Measurements from ENCODE around the gene CEACAM18.

The CEACAM18 gene

GRCh38 chr19:51471527-51471926 lies 6.8 kb upstream of the CEACAM18 start:
- H3K4me3 ChIP-seq (ENCODE audit: low read length in 2 of 2), result no peak overlapping the region
- no peak overlapping the region for H3K9ac ChIP-seq (ENCODE audit: low read depth in 1 of 2, low read length in 2 of 2)
- H3K36me3 ChIP-seq (ENCODE audit: control insufficient read depth in 2 of 2, insufficient read depth in 2 of 2, low read length in 2 of 2), result no peaks in the 10 kb centered on the region
- no peaks in the 10 kb centered on the region for H3K9me3 ChIP-seq (ENCODE audit: control insufficient read depth in 2 of 2, low read length in 2 of 2)
- H3K27me3 ChIP-seq (ENCODE audit: control insufficient read depth in 2 of 2, insufficient read depth in 2 of 2, low read length in 2 of 2), result no peaks in the 10 kb centered on the region
- H3K4me1 ChIP-seq (ENCODE audit: control insufficient read depth in 2 of 2, insufficient read depth in 2 of 2, low read length in 2 of 2), result no peaks in the 10 kb centered on the region
- no peak overlapping the region for H3K27ac ChIP-seq (ENCODE audit: low read depth in 2 of 2, low read length in 2 of 2)

GRCh38 chr19:51472607-51473006 lies 5.7 kb upstream of the CEACAM18 start:
- Histone ChIP-seq H3K27me3 (ENCODE audit: control insufficient read depth in 2 of 2, insufficient read depth in 2 of 2, low read length in 2 of 2) (no peaks in the 10 kb centered on the region), H3K36me3 (ENCODE audit: control insufficient read depth in 2 of 2, insufficient read depth in 2 of 2, low read length in 2 of 2) (no peaks in the 10 kb centered on the region), H3K9ac (ENCODE audit: low read depth in 1 of 2, low read length in 2 of 2) (no peak overlapping the region), H3K9me3 (ENCODE audit: control insufficient read depth in 2 of 2, low read length in 2 of 2) (no peaks in the 10 kb centered on the region), H3K4me1 (ENCODE audit: control insufficient read depth in 2 of 2, insufficient read depth in 2 of 2, low read length in 2 of 2) (no peaks in the 10 kb centered on the region), H3K4me3 (ENCODE audit: low read length in 2 of 2) (no peak overlapping the region), H3K27ac (ENCODE audit: low read depth in 2 of 2, low read length in 2 of 2) (no peak overlapping the region)

- no peaks in the 10 kb centered on the region for H3K36me3 ChIP-seq (ENCODE audit: control insufficient read depth in 2 of 2, insufficient read depth in 2 of 2, low read length in 2 of 2)
- H3K9ac ChIP-seq (ENCODE audit: low read depth in 1 of 2, low read length in 2 of 2), result no peak overlapping the region
- H3K27ac ChIP-seq (ENCODE audit: low read depth in 2 of 2, low read length in 2 of 2), result no peak overlapping the region
- no peaks in the 10 kb centered on the region for H3K27me3 ChIP-seq (ENCODE audit: control insufficient read depth in 2 of 2, insufficient read depth in 2 of 2, low read length in 2 of 2)
- no peaks in the 10 kb centered on the region for H3K4me1 ChIP-seq (ENCODE audit: control insufficient read depth in 2 of 2, insufficient read depth in 2 of 2, low read length in 2 of 2)
- H3K4me3 ChIP-seq (ENCODE audit: low read length in 2 of 2), result no peak overlapping the region
- no peaks in the 10 kb centered on the region for H3K9me3 ChIP-seq (ENCODE audit: control insufficient read depth in 2 of 2, low read length in 2 of 2)
These were observed 5.2 kb upstream of the CEACAM18 start for GRCh38 chr19:51473009-51473707.

GRCh38 chr19:51476164-51476563 lies 2.2 kb upstream of the CEACAM18 start:
- H3K9ac ChIP-seq (ENCODE audit: low read depth in 1 of 2, low read length in 2 of 2), result no peak overlapping the region
- H3K4me3 ChIP-seq (ENCODE audit: low read length in 2 of 2), result no peak overlapping the region
- H3K4me1 ChIP-seq (ENCODE audit: control insufficient read depth in 2 of 2, insufficient read depth in 2 of 2, low read length in 2 of 2), result peaks cover 0 to 5% of the 10 kb centered on the region in 2 donors
- no peaks in the 10 kb centered on the region for H3K36me3 ChIP-seq (ENCODE audit: control insufficient read depth in 2 of 2, insufficient read depth in 2 of 2, low read length in 2 of 2)
- no peak overlapping the region for H3K27ac ChIP-seq (ENCODE audit: low read depth in 2 of 2, low read length in 2 of 2)
- peaks cover 0 to 2% of the 10 kb centered on the region in 2 donors for H3K27me3 ChIP-seq (ENCODE audit: control insufficient read depth in 2 of 2, insufficient read depth in 2 of 2, low read length in 2 of 2)
- no peaks in the 10 kb centered on the region for H3K9me3 ChIP-seq (ENCODE audit: control insufficient read depth in 2 of 2, low read length in 2 of 2)

GRCh38 chr19:51477344-51477743 lies 995 bp upstream of the CEACAM18 start:
- no peaks in the 10 kb centered on the region for H3K36me3 ChIP-seq (ENCODE audit: control insufficient read depth in 2 of 2, insufficient read depth in 2 of 2, low read length in 2 of 2)

GRCh38 chr19:51479531-51480331 lies 1.4 kb downstream of the CEACAM18 start:
- no peak overlapping the region for H3K9ac ChIP-seq (ENCODE audit: low read depth in 1 of 2, low read length in 2 of 2)
- H3K4me3 ChIP-seq (ENCODE audit: low read length in 2 of 2), result no peak overlapping the region
- peaks cover 0 to 2% of the 10 kb centered on the region in 2 donors for H3K27me3 ChIP-seq (ENCODE audit: control insufficient read depth in 2 of 2, insufficient read depth in 2 of 2, low read length in 2 of 2)
- no peak overlapping the region for H3K27ac ChIP-seq (ENCODE audit: low read depth in 2 of 2, low read length in 2 of 2)
- no peaks in the 10 kb centered on the region for H3K9me3 ChIP-seq (ENCODE audit: control insufficient read depth in 2 of 2, low read length in 2 of 2)
- peaks cover 0 to 5% of the 10 kb centered on the region in 2 donors for H3K4me1 ChIP-seq (ENCODE audit: control insufficient read depth in 2 of 2, insufficient read depth in 2 of 2, low read length in 2 of 2)
- H3K36me3 ChIP-seq (ENCODE audit: control insufficient read depth in 2 of 2, insufficient read depth in 2 of 2, low read length in 2 of 2), result no peaks in the 10 kb centered on the region

More at GRCh38 chr19:51477344-51477743, 995 bp upstream of the CEACAM18 start:
- H3K27ac ChIP-seq (ENCODE audit: low read depth in 2 of 2, low read length in 2 of 2), result no peak overlapping the region
- H3K4me1 ChIP-seq (ENCODE audit: control insufficient read depth in 2 of 2, insufficient read depth in 2 of 2, low read length in 2 of 2), result peaks cover 0 to 5% of the 10 kb centered on the region in 2 donors
- H3K9me3 ChIP-seq (ENCODE audit: control insufficient read depth in 2 of 2, low read length in 2 of 2), result no peaks in the 10 kb centered on the region
- peaks cover 0 to 2% of the 10 kb centered on the region in 2 donors for H3K27me3 ChIP-seq (ENCODE audit: control insufficient read depth in 2 of 2, insufficient read depth in 2 of 2, low read length in 2 of 2)
- no peak overlapping the region for H3K9ac ChIP-seq (ENCODE audit: low read depth in 1 of 2, low read length in 2 of 2)
- no peak overlapping the region for H3K4me3 ChIP-seq (ENCODE audit: low read length in 2 of 2)

GRCh38 chr19:51480590-51480989 lies 2.3 kb downstream of the CEACAM18 start:
- Histone ChIP-seq H3K27me3 (ENCODE audit: control insufficient read depth in 2 of 2, insufficient read depth in 2 of 2, low read length in 2 of 2) (peaks cover 0 to 2% of the 10 kb centered on the region in 2 donors), H3K4me1 (ENCODE audit: control insufficient read depth in 2 of 2, insufficient read depth in 2 of 2, low read length in 2 of 2) (peaks cover 0 to 5% of the 10 kb centered on the region in 2 donors), H3K9ac (ENCODE audit: low read depth in 1 of 2, low read length in 2 of 2) (no peak overlapping the region), H3K9me3 (ENCODE audit: control insufficient read depth in 2 of 2, low read length in 2 of 2) (no peaks in the 10 kb centered on the region), H3K4me3 (ENCODE audit: low read length in 2 of 2) (no peak overlapping the region), H3K36me3 (ENCODE audit: control insufficient read depth in 2 of 2, insufficient read depth in 2 of 2, low read length in 2 of 2) (no peaks in the 10 kb centered on the region), H3K27ac (ENCODE audit: low read depth in 2 of 2, low read length in 2 of 2) (no peak overlapping the region)

GRCh38 chr19:51485960-51486660 lies 7.8 kb downstream of the CEACAM18 start:
- Histone ChIP-seq H3K27me3 (ENCODE audit: control insufficient read depth in 2 of 2, insufficient read depth in 2 of 2, low read length in 2 of 2) (no peaks in the 10 kb centered on the region), H3K27ac (ENCODE audit: low read depth in 2 of 2, low read length in 2 of 2) (no peak overlapping the region), H3K9ac (ENCODE audit: low read depth in 1 of 2, low read length in 2 of 2) (no peak overlapping the region), H3K4me1 (ENCODE audit: control insufficient read depth in 2 of 2, insufficient read depth in 2 of 2, low read length in 2 of 2) (no peaks in the 10 kb centered on the region), H3K36me3 (ENCODE audit: control insufficient read depth in 2 of 2, insufficient read depth in 2 of 2, low read length in 2 of 2) (no peaks in the 10 kb centered on the region), H3K4me3 (ENCODE audit: low read length in 2 of 2) (no peak overlapping the region), H3K9me3 (ENCODE audit: control insufficient read depth in 2 of 2, low read length in 2 of 2) (no peaks in the 10 kb centered on the region)

- Histone ChIP-seq H3K9me3 (ENCODE audit: control insufficient read depth in 2 of 2, low read length in 2 of 2) (no peaks in the 10 kb centered on the region), H3K4me3 (ENCODE audit: low read length in 2 of 2) (no peak overlapping the region), H3K4me1 (ENCODE audit: control insufficient read depth in 2 of 2, insufficient read depth in 2 of 2, low read length in 2 of 2) (no peaks in the 10 kb centered on the region), H3K27ac (ENCODE audit: low read depth in 2 of 2, low read length in 2 of 2) (no peak overlapping the region), H3K27me3 (ENCODE audit: control insufficient read depth in 2 of 2, insufficient read depth in 2 of 2, low read length in 2 of 2) (no peaks in the 10 kb centered on the region), H3K36me3 (ENCODE audit: control insufficient read depth in 2 of 2, insufficient read depth in 2 of 2, low read length in 2 of 2) (no peaks in the 10 kb centered on the region), H3K9ac (ENCODE audit: low read depth in 1 of 2, low read length in 2 of 2) (no peak overlapping the region)
These were observed 10.2 kb downstream of the CEACAM18 start for GRCh38 chr19:51488491-51488890.

GRCh38 chr19:51489113-51489512 lies 10.8 kb downstream of the CEACAM18 start:
- Histone ChIP-seq H3K4me3 (ENCODE audit: low read length in 2 of 2) (no peak overlapping the region), H3K27ac (ENCODE audit: low read depth in 2 of 2, low read length in 2 of 2) (no peak overlapping the region), H3K36me3 (ENCODE audit: control insufficient read depth in 2 of 2, insufficient read depth in 2 of 2, low read length in 2 of 2) (no peaks in the 10 kb centered on the region), H3K9ac (ENCODE audit: low read depth in 1 of 2, low read length in 2 of 2) (no peak overlapping the region), H3K4me1 (ENCODE audit: control insufficient read depth in 2 of 2, insufficient read depth in 2 of 2, low read length in 2 of 2) (no peaks in the 10 kb centered on the region), H3K9me3 (ENCODE audit: control insufficient read depth in 2 of 2, low read length in 2 of 2) (no peaks in the 10 kb centered on the region), H3K27me3 (ENCODE audit: control insufficient read depth in 2 of 2, insufficient read depth in 2 of 2, low read length in 2 of 2) (no peaks in the 10 kb centered on the region)
